Measurements from ENCODE around the gene GPC5.

DNA sequence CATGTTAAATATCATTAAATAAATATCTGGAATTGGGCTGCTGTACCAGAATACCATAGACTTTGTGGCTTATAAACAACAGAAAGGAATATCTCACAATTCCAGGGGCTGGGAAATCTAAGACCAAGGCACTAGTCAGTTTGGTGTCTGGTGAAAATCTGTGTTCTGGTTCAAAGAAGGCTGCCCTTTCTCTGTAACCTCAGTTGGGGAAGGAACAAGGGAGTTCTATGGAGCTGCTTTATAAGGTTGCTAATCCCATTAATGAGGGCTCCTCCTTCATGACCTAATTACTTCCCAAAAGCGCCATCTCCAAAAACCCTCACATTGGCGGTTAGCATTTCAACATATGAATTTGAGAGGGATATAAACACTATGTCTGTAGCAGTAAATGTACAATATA, 480.9 kb downstream of the GPC5 start:
- TF ChIP-seq, protein P1, sequence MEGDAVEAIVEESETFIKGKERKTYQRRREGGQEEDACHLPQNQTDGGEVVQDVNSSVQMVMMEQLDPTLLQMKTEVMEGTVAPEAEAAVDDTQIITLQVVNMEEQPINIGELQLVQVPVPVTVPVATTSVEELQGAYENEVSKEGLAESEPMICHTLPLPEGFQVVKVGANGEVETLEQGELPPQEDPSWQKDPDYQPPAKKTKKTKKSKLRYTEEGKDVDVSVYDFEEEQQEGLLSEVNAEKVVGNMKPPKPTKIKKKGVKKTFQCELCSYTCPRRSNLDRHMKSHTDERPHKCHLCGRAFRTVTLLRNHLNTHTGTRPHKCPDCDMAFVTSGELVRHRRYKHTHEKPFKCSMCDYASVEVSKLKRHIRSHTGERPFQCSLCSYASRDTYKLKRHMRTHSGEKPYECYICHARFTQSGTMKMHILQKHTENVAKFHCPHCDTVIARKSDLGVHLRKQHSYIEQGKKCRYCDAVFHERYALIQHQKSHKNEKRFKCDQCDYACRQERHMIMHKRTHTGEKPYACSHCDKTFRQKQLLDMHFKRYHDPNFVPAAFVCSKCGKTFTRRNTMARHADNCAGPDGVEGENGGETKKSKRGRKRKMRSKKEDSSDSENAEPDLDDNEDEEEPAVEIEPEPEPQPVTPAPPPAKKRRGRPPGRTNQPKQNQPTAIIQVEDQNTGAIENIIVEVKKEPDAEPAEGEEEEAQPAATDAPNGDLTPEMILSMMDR (conservative IDR thresholded peaks at IDR 0.05; ENCODE audit: low read length) = no peak
- no peak for TF ChIP-seq EZH2phosphoT487 (IDR thresholded peaks at IDR 0.05; ENCODE audit: borderline replicate concordance, low read depth, low read length)

All from OCI-LY7 (cell line).